Spleen (tissue), 7 donors: ENCODE data around the gene DYTN.

ENCODE experiments used
- POLR2AphosphoS5 ChIP-seq, 3 donors: sonication (generic); formaldehyde crosslinking; IDR thresholded peaks; one replicate each; pipeline ENCODE4 v1.5.1; 2017; ENCODE audit warnings: antibody characterized with exemption in 3 of 3
- TF ChIP-seq, protein P1 (sequence below), 11 experiments: fragments of 200-600 bp in 7 of 11; fragments of 450-650 bp in 4 of 11; sonication (generic) in 4 of 11; IDR thresholded peaks in 8 of 11; conservative IDR thresholded peaks in 3 of 11; 1 replicate in 7 of 11; 2 replicates in 4 of 11; pipeline versions ENCODE4 v1.4.0 to v1.8.0; 2016 to 2021; ENCODE audit warnings: antibody characterized with exemption in 11 of 11, inconsistent platforms in 4 of 11, mild to moderate bottlenecking in 1 of 11
- donor health status: DM: no; HTN: no; CAD: no; lungs with moderate emphysema.
- donor health status: DM: no; HTN: no; CAD: no.
- donor health status: DM: no; HTN: no; CAD: no.

DNA sequence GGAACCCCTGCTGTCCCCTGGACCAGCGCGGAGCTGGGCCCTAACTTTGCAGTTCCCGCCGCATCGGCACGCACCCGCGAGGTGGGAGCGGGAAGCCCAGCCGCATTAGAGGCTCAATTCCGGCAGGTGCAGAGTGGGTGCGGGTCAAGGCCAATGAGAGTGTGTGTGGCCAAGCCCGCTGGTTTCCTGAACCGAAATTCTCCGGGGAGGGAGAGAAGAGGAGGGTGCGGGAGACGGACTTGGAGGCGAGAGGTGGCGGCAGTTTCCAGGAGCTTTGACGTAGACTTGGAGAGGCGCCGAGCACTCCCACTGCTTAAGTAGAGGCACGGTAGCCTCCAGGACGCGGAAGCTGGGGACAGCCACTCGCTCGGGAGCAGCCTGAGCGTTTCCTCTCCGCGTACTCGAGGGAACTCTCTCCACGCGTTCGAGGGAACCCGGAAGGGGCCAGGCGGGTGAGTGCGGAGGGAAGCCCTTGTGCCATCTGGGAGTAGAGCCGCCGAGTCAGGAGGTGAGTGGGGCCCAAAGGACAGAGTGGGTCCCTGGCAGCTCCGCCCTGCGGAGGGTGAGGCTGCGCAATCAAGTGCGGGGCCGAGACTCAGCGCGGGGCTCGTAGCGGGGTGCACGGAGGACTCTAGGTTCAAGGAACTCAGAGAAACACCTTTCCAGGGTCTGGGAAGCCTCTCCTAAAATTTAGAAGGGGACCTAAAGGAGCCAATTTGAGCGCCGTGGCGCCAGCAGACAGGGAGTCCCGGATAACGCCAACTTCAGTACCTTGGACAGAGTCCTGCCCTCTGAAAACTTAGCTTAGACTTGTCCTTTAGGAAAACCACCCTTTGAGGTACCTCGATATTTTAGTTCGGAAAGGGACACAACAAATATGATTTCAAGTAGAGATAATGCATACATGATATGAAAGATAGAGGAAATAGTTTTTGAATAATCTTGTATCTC is 75.8 kb downstream of the DYTN start, which contains the start of gene FAM237A:
- TF ChIP-seq, protein P1, sequence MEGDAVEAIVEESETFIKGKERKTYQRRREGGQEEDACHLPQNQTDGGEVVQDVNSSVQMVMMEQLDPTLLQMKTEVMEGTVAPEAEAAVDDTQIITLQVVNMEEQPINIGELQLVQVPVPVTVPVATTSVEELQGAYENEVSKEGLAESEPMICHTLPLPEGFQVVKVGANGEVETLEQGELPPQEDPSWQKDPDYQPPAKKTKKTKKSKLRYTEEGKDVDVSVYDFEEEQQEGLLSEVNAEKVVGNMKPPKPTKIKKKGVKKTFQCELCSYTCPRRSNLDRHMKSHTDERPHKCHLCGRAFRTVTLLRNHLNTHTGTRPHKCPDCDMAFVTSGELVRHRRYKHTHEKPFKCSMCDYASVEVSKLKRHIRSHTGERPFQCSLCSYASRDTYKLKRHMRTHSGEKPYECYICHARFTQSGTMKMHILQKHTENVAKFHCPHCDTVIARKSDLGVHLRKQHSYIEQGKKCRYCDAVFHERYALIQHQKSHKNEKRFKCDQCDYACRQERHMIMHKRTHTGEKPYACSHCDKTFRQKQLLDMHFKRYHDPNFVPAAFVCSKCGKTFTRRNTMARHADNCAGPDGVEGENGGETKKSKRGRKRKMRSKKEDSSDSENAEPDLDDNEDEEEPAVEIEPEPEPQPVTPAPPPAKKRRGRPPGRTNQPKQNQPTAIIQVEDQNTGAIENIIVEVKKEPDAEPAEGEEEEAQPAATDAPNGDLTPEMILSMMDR (IDR thresholded peaks at IDR 0.05 in 8 of 11, conservative IDR thresholded peaks at IDR 0.05 in 3 of 11), result no peak
- no peak for TF ChIP-seq POLR2AphosphoS5 (IDR thresholded peaks at IDR 0.05)
